Measurements from ENCODE around the gene MOSPD2.

Gene MOSPD2

DNA sequence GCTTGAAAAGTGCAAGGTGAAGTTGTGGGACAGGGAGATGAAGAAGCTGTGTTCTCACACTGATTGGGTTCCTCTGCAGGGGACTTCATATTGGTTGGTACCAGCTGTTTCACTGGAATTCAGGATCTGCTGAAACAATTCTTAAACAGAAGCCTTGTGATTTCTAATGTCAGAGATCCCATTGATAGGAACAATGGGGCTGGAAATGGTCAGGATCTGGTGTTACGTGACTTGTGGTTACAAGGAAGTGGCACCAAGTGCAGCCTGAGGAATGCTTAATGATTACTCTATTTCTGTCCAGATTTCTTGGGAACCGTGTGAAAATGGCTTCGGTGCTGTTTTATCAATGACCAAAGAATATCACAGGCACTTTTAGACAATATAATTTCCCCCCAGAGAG lies 68.1 kb downstream of the MOSPD2 start:
- no peaks in the 10 kb centered on the region for H3K9me3 ChIP-seq (ENCODE audit: control insufficient read depth, insufficient read depth, low read length)
- no peaks in the 10 kb centered on the region for H3K36me3 ChIP-seq (ENCODE audit: control insufficient read depth, insufficient read depth, low read length)
- H3K9ac ChIP-seq (ENCODE audit: low read depth, low read length): no peak overlapping the region
- no peaks in the 10 kb centered on the region for H3K27me3 ChIP-seq (ENCODE audit: control insufficient read depth, insufficient read depth, low read length)
- H3K4me1 ChIP-seq (ENCODE audit: control insufficient read depth, insufficient read depth, low read length): no peaks in the 10 kb centered on the region
- no peak overlapping the region for H3K4me3 ChIP-seq (ENCODE audit: low read depth, low read length)

DNA sequence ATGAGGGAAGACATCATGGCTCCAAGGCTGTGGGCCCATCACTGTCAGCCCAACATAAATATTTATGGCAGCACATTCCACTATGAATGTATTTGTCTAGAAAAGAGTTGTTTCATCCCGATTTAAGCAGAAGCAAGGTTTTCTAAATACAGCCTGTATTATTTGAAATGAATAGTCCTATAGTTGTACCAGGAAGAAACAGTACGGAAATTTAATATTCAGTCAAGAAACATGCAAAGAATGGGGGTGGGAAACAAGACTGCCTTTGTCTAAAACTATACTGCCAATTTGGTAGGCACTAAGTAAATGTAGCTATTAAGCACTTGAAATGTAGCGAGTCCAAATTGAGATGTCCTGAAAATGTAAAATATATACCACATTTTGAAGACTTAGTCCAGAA lies 69.1 kb downstream of the MOSPD2 start:
- Histone ChIP-seq H3K4me3 (ENCODE audit: low read depth, low read length) (no peak overlapping the region), H3K9me3 (ENCODE audit: control insufficient read depth, insufficient read depth, low read length) (no peaks in the 10 kb centered on the region), H3K27me3 (ENCODE audit: control insufficient read depth, insufficient read depth, low read length) (no peaks in the 10 kb centered on the region), H3K36me3 (ENCODE audit: control insufficient read depth, insufficient read depth, low read length) (no peaks in the 10 kb centered on the region), H3K9ac (ENCODE audit: low read depth, low read length) (no peak overlapping the region), H3K4me1 (ENCODE audit: control insufficient read depth, insufficient read depth, low read length) (peaks cover 2% of the 10 kb centered on the region)

DNA sequence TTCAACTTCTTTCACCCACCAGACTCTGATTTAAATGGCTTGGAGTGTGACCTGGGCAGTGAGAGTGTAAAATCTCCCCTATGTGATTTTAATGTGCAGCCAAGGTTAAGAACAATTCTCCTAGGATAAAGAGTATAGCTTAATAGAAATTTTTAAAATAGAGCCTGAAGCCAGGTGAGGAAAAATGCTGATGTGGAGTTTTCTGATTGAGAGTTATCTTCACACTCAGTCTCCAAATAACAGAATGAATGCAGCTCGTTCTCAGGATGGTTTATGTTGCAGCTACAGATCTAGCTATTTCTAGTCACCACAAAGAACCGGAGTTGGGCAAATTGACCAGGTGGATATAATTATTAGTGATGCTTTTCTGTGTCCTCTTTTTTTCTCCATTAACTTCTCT lies 70.7 kb downstream of the MOSPD2 start:
- Histone ChIP-seq H3K36me3 (ENCODE audit: control insufficient read depth, insufficient read depth, low read length) (no peaks in the 10 kb centered on the region), H3K9ac (ENCODE audit: low read depth, low read length) (no peak overlapping the region), H3K9me3 (ENCODE audit: control insufficient read depth, insufficient read depth, low read length) (no peaks in the 10 kb centered on the region), H3K4me3 (ENCODE audit: low read depth, low read length) (no peak overlapping the region), H3K4me1 (ENCODE audit: control insufficient read depth, insufficient read depth, low read length) (peaks cover 2% of the 10 kb centered on the region), H3K27me3 (ENCODE audit: control insufficient read depth, insufficient read depth, low read length) (no peaks in the 10 kb centered on the region)

- Histone ChIP-seq H3K4me3 (ENCODE audit: low read depth, low read length) (no peak overlapping the region), H3K27me3 (ENCODE audit: control insufficient read depth, insufficient read depth, low read length) (no peaks in the 10 kb centered on the region), H3K4me1 (ENCODE audit: control insufficient read depth, insufficient read depth, low read length) (peaks cover 2% of the 10 kb centered on the region), H3K9ac (ENCODE audit: low read depth, low read length) (no peak overlapping the region), H3K9me3 (ENCODE audit: control insufficient read depth, insufficient read depth, low read length) (no peaks in the 10 kb centered on the region), H3K36me3 (ENCODE audit: control insufficient read depth, insufficient read depth, low read length) (no peaks in the 10 kb centered on the region)
Observed at GRCh38 chrX:14946606-14947155, 73.5 kb downstream of the MOSPD2 start.

DNA sequence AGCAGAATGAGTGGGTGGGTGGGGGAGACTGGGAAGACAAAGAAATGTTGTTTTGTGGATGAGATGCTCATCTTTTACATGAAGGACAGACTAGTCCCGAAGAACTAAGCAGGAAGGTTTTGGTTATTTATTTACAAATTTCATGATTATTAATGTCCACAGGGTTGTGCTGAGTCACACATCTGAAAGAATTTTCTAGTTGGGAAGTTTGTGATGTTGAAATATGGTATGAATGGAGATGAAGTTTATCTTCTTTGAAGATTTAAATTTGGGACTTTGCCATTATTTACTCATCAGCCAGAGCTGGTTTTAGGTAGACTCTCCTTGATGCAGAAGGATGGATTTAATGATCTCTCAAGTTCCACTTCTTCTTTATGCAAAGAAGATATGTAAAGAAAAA lies 75.5 kb downstream of the MOSPD2 start:
- Histone ChIP-seq H3K36me3 (ENCODE audit: control insufficient read depth, insufficient read depth, low read length) (no peaks in the 10 kb centered on the region), H3K4me1 (ENCODE audit: control insufficient read depth, insufficient read depth, low read length) (peaks cover 2% of the 10 kb centered on the region), H3K9ac (ENCODE audit: low read depth, low read length) (no peak overlapping the region), H3K4me3 (ENCODE audit: low read depth, low read length) (no peak overlapping the region), H3K9me3 (ENCODE audit: control insufficient read depth, insufficient read depth, low read length) (no peaks in the 10 kb centered on the region), H3K27me3 (ENCODE audit: control insufficient read depth, insufficient read depth, low read length) (no peaks in the 10 kb centered on the region)

DNA sequence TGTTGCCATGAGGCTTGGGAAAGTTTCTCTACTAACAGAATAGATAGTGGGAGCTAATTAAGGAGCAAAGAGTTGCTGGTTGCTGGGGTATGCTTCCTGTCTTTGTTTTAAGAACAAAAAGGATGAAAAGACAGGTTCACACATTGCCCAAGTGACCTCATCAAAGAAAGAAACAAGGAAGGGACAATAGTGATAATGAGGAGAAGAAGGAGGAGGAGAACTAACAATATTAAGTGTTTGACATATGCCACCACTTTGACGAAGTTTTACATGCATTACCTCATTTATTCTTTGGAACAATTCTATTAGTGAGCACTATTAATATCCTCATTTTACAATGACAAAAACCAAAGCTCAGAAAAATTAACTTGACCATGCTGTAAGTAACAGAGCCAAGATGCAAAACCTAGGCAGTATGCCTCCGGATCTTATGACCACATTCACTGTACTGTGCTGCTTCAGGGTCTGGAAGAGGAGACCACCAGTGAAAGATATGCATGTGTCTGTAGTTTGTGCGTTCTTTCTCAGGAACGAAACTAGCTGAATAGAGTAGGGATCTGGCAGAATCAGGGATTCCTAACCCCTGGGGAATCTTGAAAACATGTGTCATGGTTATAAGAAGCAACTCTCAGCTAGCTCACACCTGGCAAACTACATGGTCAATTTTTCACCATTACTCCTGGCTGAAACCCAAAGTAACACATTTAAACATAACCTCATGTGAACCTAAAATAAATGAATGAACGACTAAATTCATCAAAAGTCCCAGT lies 83.8 kb downstream of the MOSPD2 start:
- Histone ChIP-seq H3K36me3 (ENCODE audit: control insufficient read depth, insufficient read depth, low read length) (no peaks in the 10 kb centered on the region), H3K27me3 (ENCODE audit: control insufficient read depth, insufficient read depth, low read length) (no peaks in the 10 kb centered on the region), H3K4me1 (ENCODE audit: control insufficient read depth, insufficient read depth, low read length) (no peaks in the 10 kb centered on the region), H3K9me3 (ENCODE audit: control insufficient read depth, insufficient read depth, low read length) (peaks cover 8% of the 10 kb centered on the region), H3K9ac (ENCODE audit: low read depth, low read length) (no peak overlapping the region), H3K4me3 (ENCODE audit: low read depth, low read length) (no peak overlapping the region)

GRCh38 chrX:14963447-14964236 lies 90.4 kb downstream of the MOSPD2 start:
- no peak overlapping the region for H3K9ac ChIP-seq (ENCODE audit: low read depth, low read length)
- H3K9me3 ChIP-seq (ENCODE audit: control insufficient read depth, insufficient read depth, low read length): no peaks in the 10 kb centered on the region
- no peak overlapping the region for H3K4me3 ChIP-seq (ENCODE audit: low read depth, low read length)
- H3K27me3 ChIP-seq (ENCODE audit: control insufficient read depth, insufficient read depth, low read length): no peaks in the 10 kb centered on the region
- H3K36me3 ChIP-seq (ENCODE audit: control insufficient read depth, insufficient read depth, low read length): no peaks in the 10 kb centered on the region
- no peaks in the 10 kb centered on the region for H3K4me1 ChIP-seq (ENCODE audit: control insufficient read depth, insufficient read depth, low read length)

- no peaks in the 10 kb centered on the region for H3K9me3 ChIP-seq (ENCODE audit: control insufficient read depth, insufficient read depth, low read length)
- H3K27me3 ChIP-seq (ENCODE audit: control insufficient read depth, insufficient read depth, low read length): no peaks in the 10 kb centered on the region
- H3K9ac ChIP-seq (ENCODE audit: low read depth, low read length): no peak overlapping the region
- no peak overlapping the region for H3K4me3 ChIP-seq (ENCODE audit: low read depth, low read length)
- H3K36me3 ChIP-seq (ENCODE audit: control insufficient read depth, insufficient read depth, low read length): no peaks in the 10 kb centered on the region
- no peaks in the 10 kb centered on the region for H3K4me1 ChIP-seq (ENCODE audit: control insufficient read depth, insufficient read depth, low read length)
Observed at GRCh38 chrX:14964500-14964899, 91.3 kb downstream of the MOSPD2 start.
